Pancreas (tissue), 10 donors: ENCODE measurements around the gene EGLN1. TPM values are rescaled to one million over a fixed set of nuclear protein-coding genes. Genes with fewer than 3 reads are reported as not detected.

Source experiments
- ATAC-seq, 4 donors: fragments of 200-7000 bp; cut with Tn5 transposase; one replicate each; pipeline versions ENCODE4 v1.8.0 to v1.9.1; 2020; ENCODE audit warnings: mild to moderate bottlenecking in 4 of 4, moderate library complexity in 4 of 4
- DNase-seq, 6 donors: peaks; one replicate each; pipeline ENCODE4 v3.0.0-alpha.2; 2020
- FAIRE-seq: peaks from 2 replicates; lab custom pipeline; 2012; peaks lifted over from hg19 to GRCh38; lab: Jason Lieb, UNC
- H3K27ac ChIP-seq, 4 donors: fragments of 200-600 bp; sonication (generic); 1 replicate in 3 of 4; 2 replicates in 1 of 4; pipeline versions ENCODE4 v1.5.0 to v1.8.0; 2020
- H3K27me3 ChIP-seq, 4 donors: fragments of 200-600 bp; one replicate each; pipeline ENCODE4 v1.8.0; 2021
- H3K36me3 ChIP-seq, 3 donors: fragments of 200-600 bp; sonication (generic) in 1 of 3; one replicate each; pipeline versions ENCODE4 v1.5.0 to v1.8.0; 2020 to 2021
- H3K4me1 ChIP-seq, 3 donors: fragments of 200-600 bp; one replicate each; pipeline ENCODE4 v1.8.0; 2021
- H3K4me3 ChIP-seq, 4 donors: fragments of 200-600 bp; sonication (generic) in 2 of 4; one replicate each; pipeline versions ENCODE4 v1.5.0 to v1.8.0; 2020 to 2021
- H3K9me3 ChIP-seq, 4 donors: fragments of 200-600 bp; one replicate each; pipeline ENCODE4 v1.8.0; 2021
- WGBS, 2 donors: extraction: QIAGEN DNeasy Blood & Tissue Kit; methylation state at CpG; one replicate each; pipeline ENCODE4 v1.1.7; 2013; 5-methylcytosine and 5-hydroxymethylcytosine counted together
- intact Hi-C, 3 donors: fragments of 100-400 bp; cut with DNase I; formaldehyde crosslinking; loops; one replicate each; pipeline versions ENCODE4 v1.11.1 to v1.14.2; 2022
- polyA plus RNA-seq, 2 donors: library from polyadenylated mRNA; stranded (reverse); fragments of 200-250 nt; gene quantifications; one replicate each; pipeline ENCODE4 v1.2.3, GENCODE V29; 2013
- total RNA-seq, 6 donors: library from RNA; stranded (reverse); fragmentation: NEBNext Ultra II Directional in 4 of 6; extraction: Animal tissue kit (Norgen Biotek cat#: 25700) in 4 of 6; gene quantifications; one replicate each; pipeline versions ENCODE4 v1.2.1 to v1.2.4, GENCODE V29; 2021 to 2023
- TF ChIP-seq, protein P1 (sequence below), 4 donors: fragments of 200-600 bp; sonication (generic) in 3 of 4; IDR thresholded peaks; one replicate each; pipeline versions ENCODE4 v1.5.0 to v1.8.0; 2021; ENCODE audit warnings: antibody characterized with exemption in 4 of 4
- donor health status: healthy with polysubstance abuse.
- donor health status: DM: no; HTN: no; CAD: no; lungs with moderate emphysema.
- donor health status: DM: no; HTN: no; CAD: no.
- donor health status: control.
- donor health status: control.
- donor health status: Bipolar disorder and iron deficiency.
- donor health status: DM: yes; HTN: yes; CAD: no.
- donor health status: DM: no; HTN: no; CAD: no.
- donor health status: DM: no; HTN: no; CAD: no.
- donor health status: DM: yes; HTN: yes; CAD: no.

EGLN1 gene
- total and polyA plus RNA-seq, 8 donors, result 6.8 to 27.0 (median 16.7) TPM

DNA sequence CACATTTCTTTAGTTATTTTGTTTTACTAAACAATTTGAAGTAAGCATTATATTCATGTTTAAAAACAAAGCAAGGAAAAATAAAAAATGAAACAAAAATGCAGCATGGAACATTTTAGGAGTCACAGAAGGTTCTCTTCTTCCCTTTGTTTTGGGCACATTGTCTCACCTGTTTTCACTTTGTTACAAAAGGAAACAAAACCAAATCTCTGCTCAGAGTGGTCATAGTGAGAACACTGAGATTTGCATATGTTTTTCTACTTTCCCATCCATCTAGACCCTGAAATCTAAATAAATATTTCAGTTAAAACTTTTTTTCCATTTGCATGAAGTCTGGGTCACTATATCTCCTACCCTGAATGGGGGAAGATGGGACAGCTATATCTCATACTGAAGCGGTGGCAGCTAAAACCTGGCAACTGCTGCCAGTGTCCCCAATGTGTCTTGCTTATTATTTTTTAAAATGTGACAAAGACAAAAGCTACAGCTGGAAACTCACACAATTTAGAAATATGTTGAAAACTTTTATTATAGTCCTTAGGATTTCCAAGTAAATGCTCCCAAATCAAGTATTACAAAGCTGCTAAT is 87.9 kb downstream of the EGLN1 start:
- TF ChIP-seq, protein P1, sequence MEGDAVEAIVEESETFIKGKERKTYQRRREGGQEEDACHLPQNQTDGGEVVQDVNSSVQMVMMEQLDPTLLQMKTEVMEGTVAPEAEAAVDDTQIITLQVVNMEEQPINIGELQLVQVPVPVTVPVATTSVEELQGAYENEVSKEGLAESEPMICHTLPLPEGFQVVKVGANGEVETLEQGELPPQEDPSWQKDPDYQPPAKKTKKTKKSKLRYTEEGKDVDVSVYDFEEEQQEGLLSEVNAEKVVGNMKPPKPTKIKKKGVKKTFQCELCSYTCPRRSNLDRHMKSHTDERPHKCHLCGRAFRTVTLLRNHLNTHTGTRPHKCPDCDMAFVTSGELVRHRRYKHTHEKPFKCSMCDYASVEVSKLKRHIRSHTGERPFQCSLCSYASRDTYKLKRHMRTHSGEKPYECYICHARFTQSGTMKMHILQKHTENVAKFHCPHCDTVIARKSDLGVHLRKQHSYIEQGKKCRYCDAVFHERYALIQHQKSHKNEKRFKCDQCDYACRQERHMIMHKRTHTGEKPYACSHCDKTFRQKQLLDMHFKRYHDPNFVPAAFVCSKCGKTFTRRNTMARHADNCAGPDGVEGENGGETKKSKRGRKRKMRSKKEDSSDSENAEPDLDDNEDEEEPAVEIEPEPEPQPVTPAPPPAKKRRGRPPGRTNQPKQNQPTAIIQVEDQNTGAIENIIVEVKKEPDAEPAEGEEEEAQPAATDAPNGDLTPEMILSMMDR (IDR thresholded peaks at IDR 0.05), result no peak
- intact Hi-C loops, result no loop called here
- FAIRE-seq, result no peak
- Histone ChIP-seq H3K9me3 (no peaks in the 10 kb centered on the region), H3K36me3 (no peaks in the 10 kb centered on the region), H3K4me3 (peak overlapping the region in 2 of 4 donors; percentile 86 to 95), H3K27ac (no peak overlapping the region), H3K27me3 (no peaks in the 10 kb centered on the region), H3K4me1 (peaks cover 0 to 28% (median 27%) of the 10 kb centered on the region in 3 donors)
- DNase-seq, result no peak
- WGBS, 2 donors, result 47 to 48% methylated on average over 1 of the region's 1 CpG
- no peak for ATAC-seq

DNA sequence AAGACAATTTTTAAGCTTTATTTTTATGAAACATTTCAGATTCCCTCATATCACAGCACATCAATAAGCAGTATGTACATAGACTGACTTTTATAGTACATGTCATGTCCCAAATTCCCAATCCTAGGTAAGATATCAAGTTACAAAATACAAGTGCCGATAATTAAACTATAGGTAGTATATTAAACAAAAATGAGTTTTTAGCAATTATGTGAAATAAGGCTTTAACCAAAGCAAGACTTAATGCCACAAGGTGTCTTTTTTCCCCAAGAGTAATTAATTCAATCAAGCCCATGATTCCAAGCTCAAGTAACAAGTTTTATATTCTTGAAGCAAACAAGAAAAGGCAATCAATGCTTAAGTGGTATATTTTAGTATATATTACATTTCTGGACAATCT is 89.3 kb downstream of the EGLN1 start:
- no peaks in the 10 kb centered on the region for H3K9me3 ChIP-seq
- intact Hi-C loops, result no loop called here
- H3K4me3 ChIP-seq, result no peak overlapping the region
- H3K36me3 ChIP-seq, result no peaks in the 10 kb centered on the region
- whole genome bisulfite sequencing, 2 donors, result 52 to 67% methylated on average over 1 of the region's 1 CpG
- FAIRE-seq, result no peak
- TF ChIP-seq, protein P1 (IDR thresholded peaks at IDR 0.05), result no peak
- ATAC-seq, result no peak
- H3K27me3 ChIP-seq, result no peaks in the 10 kb centered on the region
- peaks cover 0 to 28% (median 27%) of the 10 kb centered on the region in 3 donors for H3K4me1 ChIP-seq
- no peak overlapping the region for H3K27ac ChIP-seq
- DNase-seq, result no peak

DNA sequence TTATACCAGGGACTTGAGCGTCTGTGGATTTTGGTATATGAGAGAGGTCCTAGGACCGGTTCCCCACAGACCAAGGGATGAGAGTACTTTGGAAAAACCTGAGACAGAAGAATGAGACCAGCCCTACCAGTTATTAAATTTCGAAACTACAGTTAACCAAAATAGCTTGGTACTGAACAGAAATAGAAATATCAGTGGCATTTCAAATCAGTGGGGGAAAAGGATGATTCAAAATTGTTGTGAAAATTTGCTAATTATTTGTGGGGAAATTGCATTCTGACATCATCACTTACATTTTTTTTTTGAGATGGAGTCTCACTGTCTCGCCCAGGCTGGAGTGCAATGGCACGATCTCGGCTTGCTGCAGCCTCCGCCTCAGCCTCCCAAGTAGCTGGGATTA is 92.6 kb downstream of the EGLN1 start:
- FAIRE-seq (no peak), DNase-seq (no peak), ATAC-seq (no peak)
- TF ChIP-seq, protein P1 (IDR thresholded peaks at IDR 0.05), result no peak
- H3K9me3 ChIP-seq, result no peaks in the 10 kb centered on the region
- H3K4me3 ChIP-seq, result no peak overlapping the region
- H3K4me1 ChIP-seq, result peaks cover 3 to 32% (median 17%) of the 10 kb centered on the region in 3 donors
- no peaks in the 10 kb centered on the region for H3K27me3 ChIP-seq
- intact Hi-C loops, result no loop called here
- 93 to 94% methylated on average over 7 of the region's 7 CpGs for WGBS, 2 donors
- H3K27ac ChIP-seq, result no peak overlapping the region
- H3K36me3 ChIP-seq, result no peaks in the 10 kb centered on the region

DNA sequence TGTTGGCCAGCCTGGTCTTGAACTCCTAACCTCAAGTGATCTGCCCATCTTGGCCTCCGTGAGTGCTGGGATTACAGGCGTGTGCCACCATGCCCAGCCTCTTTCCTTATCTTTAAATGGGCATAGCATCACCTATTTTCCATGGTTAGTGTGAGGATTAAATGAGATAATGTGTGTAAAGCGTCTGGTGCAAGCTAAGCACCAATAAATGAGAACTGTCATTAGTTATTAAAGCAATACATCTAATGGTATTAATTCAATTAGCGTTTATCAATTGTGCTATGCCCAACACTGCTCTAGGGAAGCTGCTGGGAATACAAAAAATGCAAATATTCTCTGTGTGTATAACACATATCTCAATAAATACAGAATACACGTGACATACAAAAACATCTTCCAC is 94.5 kb downstream of the EGLN1 start:
- Histone ChIP-seq H3K4me1 (peaks cover 3 to 14% (median 5%) of the 10 kb centered on the region in 3 donors), H3K9me3 (no peaks in the 10 kb centered on the region), H3K4me3 (no peak overlapping the region), H3K27ac (no peak overlapping the region), H3K36me3 (no peaks in the 10 kb centered on the region), H3K27me3 (no peaks in the 10 kb centered on the region)
- 71 to 80% methylated on average over 5 of the region's 5 CpGs for WGBS, 2 donors
- TF ChIP-seq, protein P1 (IDR thresholded peaks at IDR 0.05), result no peak
- no peak for FAIRE-seq
- no peak for ATAC-seq
- intact Hi-C loops, result no loop called here
- DNase-seq, result no peak

DNA sequence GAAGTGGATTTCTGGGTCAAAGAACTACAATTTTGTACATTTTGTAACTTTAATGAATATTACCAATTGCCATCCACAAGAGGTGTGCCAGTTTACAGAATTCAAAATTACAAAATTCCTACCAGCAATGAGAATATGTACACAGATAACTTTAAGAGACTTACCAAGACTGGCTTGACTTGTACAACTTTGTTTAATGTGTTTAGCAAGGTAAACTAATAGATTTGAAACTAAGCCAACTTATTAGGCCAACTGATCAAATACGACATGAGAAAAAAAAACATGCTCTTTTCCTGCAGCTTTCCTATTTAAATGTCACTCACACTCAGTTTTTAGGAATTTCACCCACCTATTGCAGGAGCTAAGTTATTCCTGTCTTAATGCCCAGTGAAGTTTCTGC is 95.8 kb downstream of the EGLN1 start:
- no peaks in the 10 kb centered on the region for H3K9me3 ChIP-seq
- no peaks in the 10 kb centered on the region for H3K36me3 ChIP-seq
- FAIRE-seq, result no peak
- ATAC-seq, result peak in 3 of 4 donors; percentile 21 to 56 (median 52)
- WGBS, 2 donors, result 6 to 15% methylated on average over 1 of the region's 1 CpG
- no peaks in the 10 kb centered on the region for H3K27me3 ChIP-seq
- TF ChIP-seq, protein P1 (IDR thresholded peaks at IDR 0.05), result no peak
- no peak overlapping the region for H3K4me3 ChIP-seq
- intact Hi-C loops, result no loop called here
- DNase-seq, result no peak
- peaks cover 3 to 11% (median 4%) of the 10 kb centered on the region in 3 donors for H3K4me1 ChIP-seq
- no peak overlapping the region for H3K27ac ChIP-seq
